HEK293 (cell line): Measurements from ENCODE around the gene SEC24A.
"Not testable (repeated sequence)": the region's sequence is repeated elsewhere in the genome, so short reads cannot be mapped to it uniquely, and the experiment has no call there.

Experiments used
- CTCF ChIA-PET: fragments of 350-600 bp; formaldehyde crosslinking; extraction: SDS; loops from one replicate; lab custom pipeline; 2021; ENCODE audit warnings: antibody characterized with exemption; lab: Yijun Ruan, JAX
- POLR2A ChIA-PET: fragments of 300-600 bp; formaldehyde crosslinking; extraction: SDS; loops from one replicate; lab custom pipeline; 2020; ENCODE audit warnings: antibody characterized with exemption, inconsistent platforms; lab: Yijun Ruan, JAX
- H3K27ac ChIP-seq: fragments of 200-500 bp; sonication (Bioruptor generic); 2 replicates; pipeline ENCODE4 v1.5.1; 2014; ENCODE audit warnings: low read depth, low read length, control low read depth, inconsistent platforms; ENCODE audit errors: extremely low read depth
- H3K36me3 ChIP-seq, 2 experiments: fragments of 200-500 bp in 1 of 2; sonication (Bioruptor generic) in 1 of 2; 1 replicate in 1 of 2; 2 replicates in 1 of 2; pipeline ENCODE4 v1.5.1; 2014 to 2017; ENCODE audit warnings: inconsistent platforms in 2 of 2, low read length in 2 of 2; ENCODE audit not compliant: control insufficient read depth in 2 of 2, insufficient read depth in 1 of 2
- H3K4me1 ChIP-seq: fragments of 200-500 bp; sonication (Bioruptor generic); 2 replicates; pipeline ENCODE4 v1.5.1; 2014; ENCODE audit warnings: mild to moderate bottlenecking, low read length, inconsistent platforms; ENCODE audit not compliant: control insufficient read depth, insufficient read depth
- H3K4me3 ChIP-seq: 2 replicates; pipeline ENCODE4 v1.5.1; 2011; ENCODE audit warnings: low read depth, mild to moderate bottlenecking, control low read depth, low read length, moderate library complexity
- H3K9me3 ChIP-seq: fragments of 200-500 bp; sonication (Bioruptor generic); 2 replicates; pipeline ENCODE4 v1.5.1; 2014; ENCODE audit warnings: low read depth, low read length, inconsistent platforms; ENCODE audit not compliant: control insufficient read depth, insufficient read depth
- YY2 ChIP-seq: fragments of 450-650 bp; formaldehyde crosslinking; IDR thresholded peaks from 2 replicates; pipeline ENCODE4 v1.5.1; 2016; ENCODE audit warnings: missing biosample characterization, missing genetic modification characterization
- ZBTB21 ChIP-seq: fragments of 450-650 bp; formaldehyde crosslinking; IDR thresholded peaks from 2 replicates; pipeline ENCODE4 v1.5.1; 2017; ENCODE audit warnings: missing biosample characterization, missing genetic modification characterization
- ZNF202 ChIP-seq: fragments of 450-650 bp; formaldehyde crosslinking; IDR thresholded peaks from 2 replicates; pipeline ENCODE4 v1.5.1; 2016; ENCODE audit warnings: missing biosample characterization, missing genetic modification characterization, borderline replicate concordance
- ZNF394 ChIP-seq: fragments of 450-650 bp; formaldehyde crosslinking; IDR thresholded peaks from 2 replicates; pipeline ENCODE4 v1.5.1; 2016; ENCODE audit warnings: missing biosample characterization, missing genetic modification characterization, mild to moderate bottlenecking, moderate library complexity, borderline replicate concordance
- ZNF629 ChIP-seq: fragments of 450-650 bp; formaldehyde crosslinking; IDR thresholded peaks from 2 replicates; pipeline ENCODE4 v1.5.1; 2017; ENCODE audit warnings: missing biosample characterization, missing genetic modification characterization
- TF ChIP-seq, protein P1 (sequence below): fragments of 450-650 bp; formaldehyde crosslinking; IDR thresholded peaks from 2 replicates; pipeline ENCODE4 v1.5.1; 2016; ENCODE audit warnings: missing biosample characterization, missing genetic modification characterization
- TF ChIP-seq, protein P2 (sequence below): fragments of 450-650 bp; formaldehyde crosslinking; optimal IDR thresholded peaks from 2 replicates; pipeline ENCODE3; 2016; ENCODE audit warnings: missing biosample characterization, mild to moderate bottlenecking, missing genetic modification characterization
- TF ChIP-seq, protein P3 (sequence below): fragments of 450-650 bp; formaldehyde crosslinking; IDR thresholded peaks from 2 replicates; pipeline ENCODE4 v1.5.1; 2016; ENCODE audit warnings: missing biosample characterization, missing genetic modification characterization, low read depth
- TF ChIP-seq, protein P4 (sequence below): fragments of 450-650 bp; formaldehyde crosslinking; IDR thresholded peaks from 2 replicates; pipeline ENCODE4 v1.5.1; 2016; ENCODE audit warnings: missing biosample characterization, missing genetic modification characterization, low read depth

Gene SEC24A

DNA sequence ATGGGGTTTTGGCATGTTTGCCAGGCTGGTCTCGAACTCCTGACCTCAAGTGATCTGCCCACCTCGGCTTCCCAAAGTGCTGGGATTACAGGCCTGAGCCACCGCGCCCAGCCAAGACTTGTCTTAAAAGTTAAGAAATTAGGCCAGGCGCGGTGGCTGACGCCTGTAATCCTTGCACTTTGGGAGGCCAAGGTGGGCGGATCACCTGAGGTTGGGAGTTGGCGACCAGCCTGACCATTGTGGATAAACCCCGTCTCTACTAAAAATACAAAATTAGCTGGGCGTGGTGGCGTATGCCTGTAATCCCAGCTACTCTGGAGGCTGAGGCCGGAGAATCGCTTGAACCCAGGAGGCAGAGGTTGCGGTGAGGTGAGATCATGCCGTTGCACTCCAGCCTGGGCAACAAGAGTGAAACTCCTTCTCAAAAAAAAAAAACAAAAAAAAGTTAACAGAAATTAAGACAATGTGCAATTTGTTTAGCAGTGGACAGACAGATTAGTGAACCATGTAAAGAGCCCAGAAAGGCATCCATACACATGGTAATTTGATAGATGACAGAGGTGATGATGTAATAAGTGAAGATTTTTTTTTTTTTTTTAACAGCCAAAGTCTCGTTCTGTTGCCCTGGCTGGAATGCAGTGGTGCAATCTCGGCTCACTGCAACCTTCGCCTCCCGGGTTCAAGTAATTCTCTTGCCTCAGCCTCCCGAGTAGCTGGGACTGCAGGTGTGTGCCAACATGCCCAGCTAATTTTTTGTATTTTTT, 119.1 kb downstream of the SEC24A start:
- POLR2A ChIA-PET = not testable (repeated sequence)

DNA sequence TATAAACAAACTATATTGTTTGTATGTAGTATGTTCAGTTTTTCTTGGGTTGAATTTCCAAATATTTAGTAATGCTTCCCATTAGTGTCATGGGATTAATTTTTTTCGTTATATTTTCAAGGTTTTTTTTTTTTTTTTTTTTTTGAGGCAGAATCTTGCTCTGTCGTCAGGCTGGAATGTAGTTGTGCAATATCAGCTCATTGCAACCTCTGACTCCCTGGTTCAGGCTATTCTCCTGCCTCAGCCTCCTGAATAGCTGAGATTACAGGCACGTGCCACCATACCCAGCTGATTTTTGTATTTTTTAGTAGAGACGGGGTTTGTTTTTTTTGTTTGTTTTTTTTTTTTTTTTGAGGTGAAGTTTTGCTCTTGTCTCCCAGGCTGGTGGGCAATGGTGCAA, 120.6 kb downstream of the SEC24A start:
- Histone ChIP-seq H3K36me3 (peaks cover 89 to 95% of the 10 kb centered on the region in 2 experiments), H3K27ac (no peak overlapping the region), H3K4me3 (no peak overlapping the region), H3K9me3 (no peaks in the 10 kb centered on the region), H3K4me1 (no peaks in the 10 kb centered on the region)
- ChIA-PET CTCF (no interaction called here), POLR2A (interaction anchor here (0.8 kb wide), 1 partner anchor 11 kb away, joined by 5 read pairs; the partner anchor contains the start of gene DDX46)
- TF ChIP-seq ZNF394 (tag by site-specific recombination) (no peak), YY2 (tag by site-specific recombination) (no peak)
- TF ChIP-seq, protein P1, sequence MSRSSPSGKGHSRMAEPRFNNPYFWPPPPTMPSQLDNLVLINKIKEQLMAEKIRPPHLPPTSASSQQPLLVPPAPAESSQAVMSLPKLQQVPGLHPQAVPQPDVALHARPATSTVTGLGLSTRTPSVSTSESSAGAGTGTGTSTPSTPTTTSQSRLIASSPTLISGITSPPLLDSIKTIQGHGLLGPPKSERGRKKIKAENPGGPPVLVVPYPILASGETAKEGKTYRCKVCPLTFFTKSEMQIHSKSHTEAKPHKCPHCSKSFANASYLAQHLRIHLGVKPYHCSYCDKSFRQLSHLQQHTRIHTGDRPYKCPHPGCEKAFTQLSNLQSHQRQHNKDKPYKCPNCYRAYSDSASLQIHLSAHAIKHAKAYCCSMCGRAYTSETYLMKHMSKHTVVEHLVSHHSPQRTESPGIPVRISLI (tag by site-specific recombination) = peak; percentile 86
- TF ChIP-seq, protein P2, sequence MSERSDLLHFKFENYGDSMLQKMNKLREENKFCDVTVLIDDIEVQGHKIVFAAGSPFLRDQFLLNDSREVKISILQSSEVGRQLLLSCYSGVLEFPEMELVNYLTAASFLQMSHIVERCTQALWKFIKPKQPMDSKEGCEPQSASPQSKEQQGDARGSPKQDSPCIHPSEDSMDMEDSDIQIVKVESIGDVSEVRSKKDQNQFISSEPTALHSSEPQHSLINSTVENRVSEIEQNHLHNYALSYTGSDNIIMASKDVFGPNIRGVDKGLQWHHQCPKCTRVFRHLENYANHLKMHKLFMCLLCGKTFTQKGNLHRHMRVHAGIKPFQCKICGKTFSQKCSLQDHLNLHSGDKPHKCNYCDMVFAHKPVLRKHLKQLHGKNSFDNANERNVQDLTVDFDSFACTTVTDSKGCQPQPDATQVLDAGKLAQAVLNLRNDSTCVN (tag by site-specific recombination) = no peak

More for the DNA sequence above, 119.1 kb downstream of the SEC24A start:
- not testable (repeated sequence) for H3K4me3 ChIP-seq
- TF ChIP-seq ZBTB21 = peak; percentile 59; the same call in 1 of the 2 replicates
- peak; percentile 80 for TF ChIP-seq ZNF629 (tag by site-specific recombination)
- TF ChIP-seq, protein P1 (tag by site-specific recombination) = peak; percentile 83
- TF ChIP-seq, protein P3, sequence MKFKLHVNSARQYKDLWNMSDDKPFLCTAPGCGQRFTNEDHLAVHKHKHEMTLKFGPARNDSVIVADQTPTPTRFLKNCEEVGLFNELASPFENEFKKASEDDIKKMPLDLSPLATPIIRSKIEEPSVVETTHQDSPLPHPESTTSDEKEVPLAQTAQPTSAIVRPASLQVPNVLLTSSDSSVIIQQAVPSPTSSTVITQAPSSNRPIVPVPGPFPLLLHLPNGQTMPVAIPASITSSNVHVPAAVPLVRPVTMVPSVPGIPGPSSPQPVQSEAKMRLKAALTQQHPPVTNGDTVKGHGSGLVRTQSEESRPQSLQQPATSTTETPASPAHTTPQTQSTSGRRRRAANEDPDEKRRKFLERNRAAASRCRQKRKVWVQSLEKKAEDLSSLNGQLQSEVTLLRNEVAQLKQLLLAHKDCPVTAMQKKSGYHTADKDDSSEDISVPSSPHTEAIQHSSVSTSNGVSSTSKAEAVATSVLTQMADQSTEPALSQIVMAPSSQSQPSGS (tag by site-specific recombination) = peak; percentile 57
- TF ChIP-seq, all 188 proteins: peak for 4; not testable (repeated sequence) for 184
- H3K4me1 ChIP-seq, CTCF ChIA-PET, H3K9me3 ChIP-seq, H3K27ac ChIP-seq: not testable (repeated sequence)
- H3K36me3 ChIP-seq = peaks cover 86 to 90% of the 10 kb centered on the region in 2 experiments

DNA sequence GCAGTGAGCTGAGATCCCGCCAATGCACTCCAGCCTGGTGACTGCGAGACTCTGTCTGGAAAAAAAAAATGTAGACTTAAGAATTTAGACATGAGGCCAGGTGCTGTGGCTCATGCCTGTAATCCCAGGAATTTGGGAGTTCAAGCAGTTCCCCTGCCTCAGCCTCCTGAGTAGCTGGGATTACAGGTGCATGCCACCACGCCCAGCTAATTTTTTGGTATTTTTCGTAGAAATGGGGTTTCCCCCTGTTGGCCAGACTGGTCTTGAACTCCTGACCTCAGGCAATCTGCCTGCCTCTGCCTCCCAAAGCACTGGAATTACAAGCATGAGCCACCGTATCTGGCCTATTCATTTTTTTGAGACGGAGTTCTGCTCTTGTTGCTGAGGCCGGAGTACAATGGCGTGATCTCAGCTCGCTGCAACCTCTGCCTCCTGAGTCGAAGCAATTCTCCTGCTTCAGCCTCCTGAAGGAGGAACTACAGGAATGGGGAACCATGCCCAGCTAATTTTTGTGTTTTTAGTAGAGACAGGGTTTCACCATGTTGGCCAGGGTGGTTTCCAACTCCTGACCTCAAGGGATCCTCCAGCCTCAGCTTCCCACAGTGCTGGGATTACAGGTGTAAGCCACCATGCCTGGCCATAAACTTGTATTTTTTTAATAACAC, 124.0 kb downstream of the SEC24A start:
- ChIA-PET POLR2A (interaction anchor here (1.0 kb wide), 1 partner anchor 23 kb away, joined by 3 read pairs; no protein-coding TSS in a partner anchor), CTCF (interaction anchor here (0.6 to 1.5 kb wide), 2 partner anchors 70 to 185 kb away, joined by 3 to 5 read pairs; no protein-coding TSS in a partner anchor)
- Histone ChIP-seq H3K9me3 (no peaks in the 10 kb centered on the region), H3K36me3 (peaks cover 91 to 96% of the 10 kb centered on the region in 2 experiments), H3K4me1 (no peaks in the 10 kb centered on the region), H3K4me3 (no peak overlapping the region)
- no peak for TF ChIP-seq ZNF202 (tag by site-specific recombination)
- TF ChIP-seq, protein P4, sequence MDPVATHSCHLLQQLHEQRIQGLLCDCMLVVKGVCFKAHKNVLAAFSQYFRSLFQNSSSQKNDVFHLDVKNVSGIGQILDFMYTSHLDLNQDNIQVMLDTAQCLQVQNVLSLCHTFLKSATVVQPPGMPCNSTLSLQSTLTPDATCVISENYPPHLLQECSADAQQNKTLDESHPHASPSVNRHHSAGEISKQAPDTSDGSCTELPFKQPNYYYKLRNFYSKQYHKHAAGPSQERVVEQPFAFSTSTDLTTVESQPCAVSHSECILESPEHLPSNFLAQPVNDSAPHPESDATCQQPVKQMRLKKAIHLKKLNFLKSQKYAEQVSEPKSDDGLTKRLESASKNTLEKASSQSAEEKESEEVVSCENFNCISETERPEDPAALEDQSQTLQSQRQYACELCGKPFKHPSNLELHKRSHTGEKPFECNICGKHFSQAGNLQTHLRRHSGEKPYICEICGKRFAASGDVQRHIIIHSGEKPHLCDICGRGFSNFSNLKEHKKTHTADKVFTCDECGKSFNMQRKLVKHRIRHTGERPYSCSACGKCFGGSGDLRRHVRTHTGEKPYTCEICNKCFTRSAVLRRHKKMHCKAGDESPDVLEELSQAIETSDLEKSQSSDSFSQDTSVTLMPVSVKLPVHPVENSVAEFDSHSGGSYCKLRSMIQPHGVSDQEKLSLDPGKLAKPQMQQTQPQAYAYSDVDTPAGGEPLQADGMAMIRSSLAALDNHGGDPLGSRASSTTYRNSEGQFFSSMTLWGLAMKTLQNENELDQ (tag by site-specific recombination) = no peak
- TF ChIP-seq, all 188 proteins: peak for 0
- H3K27ac ChIP-seq = no peak overlapping the region
